GM20431 (cell line): Measurements from ENCODE around the gene SMIM44.

Source experiments
- in situ Hi-C: fragments of 300-500 bp; cut with MseI, MboI; formaldehyde crosslinking; loops from one replicate; pipeline ENCODE4 v1.15.0; 2020; ENCODE audit warnings: low sequenced_read_pairs; ENCODE audit not compliant: unreplicated experiment

SMIM44 gene

GRCh38 chr19:3479177-3479833 lies 3.9 kb downstream of the SMIM44 start:
- in situ Hi-C loops, result no loop called here

DNA sequence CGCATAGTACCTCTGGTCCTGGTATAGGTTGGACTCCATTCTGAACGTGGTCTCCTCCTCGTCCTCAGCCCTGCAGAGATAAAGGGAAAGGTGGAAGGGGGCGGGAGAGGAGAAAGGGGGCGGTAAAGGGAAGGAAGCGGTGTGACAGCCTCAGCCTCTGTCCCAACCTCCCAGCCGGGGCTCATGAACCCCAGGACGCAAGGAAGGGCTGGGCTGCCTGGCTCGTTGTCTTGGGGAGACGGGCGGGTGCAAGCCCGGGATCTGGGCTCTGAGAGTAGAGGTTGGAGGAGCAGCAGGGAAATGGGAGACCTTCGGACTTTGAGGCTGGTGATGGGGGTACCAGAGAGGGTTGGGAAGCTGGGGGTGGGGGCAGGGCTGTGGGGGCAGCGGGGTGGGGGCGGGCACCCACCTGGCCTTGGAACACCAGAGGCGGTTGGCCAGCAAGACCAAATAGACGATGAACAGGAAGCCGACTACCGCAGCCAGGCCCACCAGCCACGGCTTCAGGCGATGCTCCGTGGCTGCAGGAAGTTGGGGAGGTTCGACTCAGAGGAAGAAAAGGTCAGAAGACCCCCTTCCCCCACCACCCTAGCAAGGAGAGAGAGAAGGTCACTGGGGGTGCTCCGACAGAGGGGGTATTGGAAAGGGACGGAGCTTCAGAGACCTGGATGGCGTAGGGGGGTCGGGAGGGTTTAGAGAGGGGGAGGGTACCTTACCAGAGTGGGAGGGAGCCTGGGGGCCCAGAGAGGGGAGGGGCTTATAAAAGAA lies 4.6 kb downstream of the SMIM44 start:
- in situ Hi-C loops, result no loop called here

DNA sequence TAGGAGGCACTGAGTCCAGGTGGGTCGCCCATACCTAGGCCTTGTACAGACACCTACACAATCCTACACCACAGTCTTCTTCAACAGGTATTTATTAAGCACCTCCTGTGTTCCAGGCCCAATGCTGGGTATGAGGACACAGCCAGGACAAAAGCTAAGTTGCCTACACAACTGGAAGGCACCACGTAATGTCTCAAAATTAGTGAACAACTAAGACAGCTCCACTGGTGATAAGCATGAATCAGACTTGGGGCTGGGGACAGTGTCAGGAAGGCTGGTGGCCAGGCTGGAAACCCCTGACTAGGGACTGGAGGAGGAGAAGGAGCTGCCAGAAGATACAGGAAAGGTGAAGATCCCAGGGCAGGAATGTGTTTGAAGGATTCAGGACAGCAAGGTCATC lies 5.3 kb downstream of the SMIM44 start:
- in situ Hi-C loops, result no loop called here

DNA sequence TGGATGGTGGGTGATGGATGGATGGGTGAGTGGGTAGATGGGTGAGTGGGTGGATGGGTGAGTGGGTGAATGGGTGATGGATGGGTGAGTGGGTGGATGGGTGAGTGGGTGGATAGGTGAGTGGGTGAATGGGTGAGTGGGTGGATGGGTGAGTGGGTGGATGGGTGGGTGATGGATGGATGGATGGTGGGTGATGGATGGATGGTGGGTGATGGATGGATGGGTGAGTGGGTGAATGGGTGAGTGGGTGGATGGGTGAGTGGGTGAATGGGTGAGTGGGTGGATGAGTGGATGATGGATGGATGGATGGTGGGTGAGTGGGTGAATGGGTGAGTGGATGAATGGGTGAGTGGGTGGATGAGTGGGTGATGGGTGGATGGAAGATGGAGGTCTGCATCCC lies 5.7 kb downstream of the SMIM44 start:
- in situ Hi-C loops, result no loop called here

GRCh38 chr19:3476830-3477229 lies 6.4 kb downstream of the SMIM44 start:
- in situ Hi-C loops, result no loop called here

- in situ Hi-C loops, result no loop called here
These were observed 7.8 kb downstream of the SMIM44 start for GRCh38 chr19:3475449-3475848.

GRCh38 chr19:3474614-3475013 lies 8.6 kb downstream of the SMIM44 start:
- in situ Hi-C loops, result no loop called here

DNA sequence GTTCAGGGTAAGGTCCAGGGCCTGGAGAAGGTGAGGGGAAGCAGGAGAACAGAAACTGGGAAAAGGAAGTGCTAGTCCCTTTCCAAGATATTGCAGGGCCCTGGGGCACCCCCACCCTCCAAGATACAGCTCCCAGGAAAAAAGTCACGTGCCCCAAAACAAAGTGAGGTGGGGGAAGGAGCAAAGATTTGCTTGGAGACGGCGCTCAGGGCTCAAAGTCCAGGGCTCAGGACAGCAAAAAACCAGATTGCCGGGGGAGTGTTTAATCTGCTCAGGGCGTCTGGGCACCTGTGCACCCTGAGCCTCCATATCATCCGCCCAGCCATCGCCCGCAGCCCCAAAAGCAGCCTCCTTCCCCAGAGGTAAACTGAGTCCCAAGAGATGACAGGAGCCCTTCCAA lies 9.2 kb downstream of the SMIM44 start:
- in situ Hi-C loops, result no loop called here

DNA sequence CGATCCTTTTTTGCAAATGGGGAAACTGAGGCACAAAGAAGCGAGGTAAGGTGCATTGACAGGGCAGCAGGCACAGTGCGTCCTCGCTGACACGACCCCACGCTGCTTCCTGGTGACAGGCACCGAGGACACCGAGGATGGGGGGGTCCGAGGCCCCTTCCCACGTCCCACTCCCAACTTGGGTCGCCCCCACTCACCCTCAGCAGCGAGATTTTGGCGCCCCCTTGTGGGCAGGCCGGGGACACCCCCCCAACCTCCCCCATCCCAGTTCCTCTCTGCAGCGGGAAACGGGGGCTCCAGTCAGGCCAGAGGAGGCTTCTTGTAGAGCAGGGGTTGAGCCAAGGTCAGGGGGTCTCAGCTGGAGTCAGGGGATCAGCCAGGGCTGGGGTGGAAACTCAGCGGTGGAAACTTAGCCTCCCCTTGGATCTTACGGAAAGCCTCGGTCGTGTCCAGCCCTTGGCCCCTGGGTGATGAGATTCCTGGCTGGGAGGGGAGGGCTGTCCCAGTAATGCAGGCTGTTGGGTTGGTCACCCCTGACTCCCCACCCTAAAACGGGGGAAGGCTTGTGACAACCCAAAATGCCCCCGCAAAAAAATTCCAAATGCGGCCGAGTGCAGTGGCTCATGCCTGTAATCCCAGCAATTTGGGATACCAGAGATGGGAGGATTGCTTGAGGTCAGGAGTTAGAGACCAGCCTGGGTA lies 11.1 kb downstream of the SMIM44 start:
- in situ Hi-C loops, result no loop called here

GRCh38 chr19:3470500-3471128 lies 12.6 kb downstream of the SMIM44 start:
- in situ Hi-C loops, result no loop called here

GRCh38 chr19:3469638-3470499 lies 13.4 kb downstream of the SMIM44 start:
- in situ Hi-C loops, result no loop called here

DNA sequence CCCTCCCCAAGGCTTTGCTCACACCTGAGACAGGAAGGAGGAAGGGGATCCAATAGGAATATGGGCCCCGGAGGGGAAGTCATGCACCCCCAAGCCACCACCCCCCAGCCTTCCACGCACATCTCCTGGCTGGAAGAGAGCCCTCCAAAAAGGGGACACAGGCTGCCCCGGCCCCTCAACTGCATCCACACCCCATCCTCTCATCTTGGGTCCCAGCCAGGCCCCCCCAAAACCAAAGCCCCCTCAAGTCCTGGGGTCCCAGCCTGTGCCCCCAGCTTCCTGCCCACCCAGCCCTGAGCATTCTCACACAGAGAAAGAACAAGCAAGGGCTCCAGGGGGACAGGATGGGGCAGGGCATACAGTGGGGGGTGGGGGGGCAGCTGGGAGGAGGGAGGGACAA lies 15.0 kb downstream of the SMIM44 start:
- in situ Hi-C loops, result no loop called here

GRCh38 chr19:3467437-3468198 lies 15.6 kb downstream of the SMIM44 start:
- in situ Hi-C loops, result no loop called here

DNA sequence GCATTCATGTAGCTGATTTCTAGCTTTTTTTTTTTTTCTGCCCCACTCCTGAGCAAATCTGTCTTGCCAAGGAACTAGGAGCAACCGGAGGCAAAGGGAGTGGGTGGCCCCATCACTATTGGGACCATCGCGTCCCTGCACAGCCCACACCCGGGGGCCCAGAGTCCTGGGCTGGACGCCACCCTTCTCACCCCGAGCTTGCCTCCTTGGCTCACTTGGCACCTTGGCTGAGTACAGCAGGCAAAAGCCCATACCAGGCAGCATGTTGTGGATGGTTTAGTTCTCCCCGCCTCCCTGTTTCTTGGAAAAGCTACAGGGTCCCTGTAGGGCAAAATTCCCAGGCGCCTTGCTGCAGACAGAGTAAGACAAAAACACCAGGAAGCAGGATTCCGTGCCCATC lies 16.6 kb downstream of the SMIM44 start:
- in situ Hi-C loops, result no loop called here

DNA sequence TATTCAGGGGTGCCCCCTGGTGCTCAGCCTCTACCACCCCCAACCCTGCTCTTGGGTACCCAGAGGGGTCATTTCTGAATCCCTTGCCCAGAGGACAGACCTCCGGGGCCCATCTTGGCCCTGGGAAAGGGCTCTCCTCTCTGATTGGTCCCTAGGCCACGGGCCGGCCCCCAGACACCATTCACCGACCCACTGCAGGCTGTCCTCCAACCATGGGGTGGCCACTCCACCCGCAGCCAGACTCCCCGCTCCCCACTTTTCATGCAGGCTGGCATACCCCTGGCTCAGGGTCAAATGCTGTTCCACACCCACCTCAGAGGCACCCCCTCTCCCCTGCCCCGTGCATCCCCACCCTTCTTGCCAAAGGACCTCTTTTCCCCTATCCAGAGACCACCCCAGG lies 17.7 kb downstream of the SMIM44 start:
- in situ Hi-C loops, result no loop called here

- in situ Hi-C loops, result no loop called here
These were observed 18.5 kb downstream of the SMIM44 start for GRCh38 chr19:3464587-3465235.

DNA sequence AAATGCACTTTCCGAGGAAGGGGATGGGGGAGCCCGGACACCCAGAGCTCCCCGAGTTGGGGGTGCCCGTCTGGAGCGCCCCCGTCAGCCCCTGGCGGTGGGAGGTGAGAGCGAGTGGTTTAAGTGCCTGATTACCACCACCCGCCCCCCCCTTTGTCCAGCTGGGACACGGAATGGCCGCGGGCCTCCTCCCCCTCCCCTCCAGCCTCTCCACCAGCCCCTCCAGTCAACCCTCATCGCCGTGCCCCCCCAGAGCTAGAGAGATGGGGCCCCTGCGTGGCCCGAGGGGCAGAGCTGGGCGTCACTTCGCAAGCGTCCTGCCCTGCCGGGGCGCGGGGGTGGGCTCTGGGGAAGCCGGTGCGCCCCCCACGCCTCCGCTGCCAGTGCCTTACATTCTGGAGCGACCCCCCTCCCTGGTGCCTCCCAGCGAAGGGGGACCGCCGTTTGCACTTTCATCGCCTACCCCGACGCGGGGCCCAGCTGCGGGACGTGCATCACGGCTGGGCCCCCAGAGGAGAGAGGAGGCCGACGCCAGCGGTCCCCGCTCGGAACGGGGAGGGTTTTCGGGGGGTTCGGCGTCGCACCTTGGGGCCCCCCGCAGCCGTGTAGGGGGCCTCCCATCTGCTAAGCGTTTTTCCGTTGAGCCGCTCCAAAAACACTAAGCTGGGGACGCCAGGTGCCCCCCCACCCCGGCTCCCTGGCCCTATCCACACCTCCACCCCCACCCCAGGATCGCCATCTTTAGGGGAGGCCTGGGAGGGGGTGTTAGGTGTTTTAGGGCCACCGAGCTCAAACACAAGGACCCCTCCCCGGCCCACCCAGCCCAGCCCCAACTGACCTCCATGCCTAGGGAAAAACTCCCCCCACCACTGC lies 19.3 kb downstream of the SMIM44 start:
- in situ Hi-C loops, result no loop called here
